ENCODE measurements around the gene TM9SF4. TPM values are rescaled to one million over a fixed set of nuclear protein-coding genes. Genes with fewer than 3 reads are reported as not detected.
"Not testable (repeated sequence)": the region's sequence is repeated elsewhere in the genome, so short reads cannot be mapped to it uniquely, and the experiment has no call there.

TM9SF4 gene
- total RNA-seq, 6 donors from 2014 or later, result 26.7 to 48.0 (median 37.1) TPM

DNA sequence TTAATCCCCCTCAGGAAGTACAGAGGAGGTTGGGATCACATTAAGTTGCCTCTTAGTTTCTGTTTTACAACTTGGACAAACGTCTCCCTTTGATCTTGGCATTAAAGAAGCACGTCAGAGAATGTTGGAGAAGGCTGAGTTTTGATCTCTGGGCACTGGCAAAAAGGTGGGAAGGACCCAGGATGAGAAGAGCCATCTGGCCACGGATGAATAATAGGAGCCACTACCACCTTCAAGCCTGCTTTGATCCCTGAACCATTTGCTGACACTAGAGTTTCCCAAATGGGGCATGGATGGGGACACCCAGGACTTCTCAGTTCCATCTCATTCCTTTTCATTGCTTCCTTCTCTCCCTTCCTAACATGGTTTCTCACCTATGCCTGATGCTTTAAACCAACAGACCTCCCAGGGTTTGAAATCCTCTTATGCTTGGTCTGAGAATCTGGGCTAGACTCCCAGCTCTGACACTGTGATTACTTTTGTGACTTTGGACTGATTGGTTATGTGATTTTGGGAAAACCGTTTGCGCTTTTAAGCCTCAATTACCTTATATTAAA, 5.8 kb downstream of the TM9SF4 start:
- H3K27me3 ChIP-seq, result no peaks in the 10 kb centered on the region
- DNase-seq, result no peak
- H3K4me1 ChIP-seq, result peaks cover 35 to 53% (median 49%) of the 10 kb centered on the region in 4 donors
- H3K36me3 ChIP-seq, result peaks cover 0 to 5% (median 0%) of the 10 kb centered on the region in 4 donors
- H3K27ac ChIP-seq, result no peak overlapping the region
- H3K4me3 ChIP-seq, result no peak overlapping the region
- TF ChIP-seq POLR2AphosphoS5 (IDR thresholded peaks at IDR 0.05), result no peak
- TF ChIP-seq POLR2A (IDR thresholded peaks at IDR 0.05), result no peak
- TF ChIP-seq EP300 (IDR thresholded peaks at IDR 0.05), result no peak
- TF ChIP-seq, protein P1, sequence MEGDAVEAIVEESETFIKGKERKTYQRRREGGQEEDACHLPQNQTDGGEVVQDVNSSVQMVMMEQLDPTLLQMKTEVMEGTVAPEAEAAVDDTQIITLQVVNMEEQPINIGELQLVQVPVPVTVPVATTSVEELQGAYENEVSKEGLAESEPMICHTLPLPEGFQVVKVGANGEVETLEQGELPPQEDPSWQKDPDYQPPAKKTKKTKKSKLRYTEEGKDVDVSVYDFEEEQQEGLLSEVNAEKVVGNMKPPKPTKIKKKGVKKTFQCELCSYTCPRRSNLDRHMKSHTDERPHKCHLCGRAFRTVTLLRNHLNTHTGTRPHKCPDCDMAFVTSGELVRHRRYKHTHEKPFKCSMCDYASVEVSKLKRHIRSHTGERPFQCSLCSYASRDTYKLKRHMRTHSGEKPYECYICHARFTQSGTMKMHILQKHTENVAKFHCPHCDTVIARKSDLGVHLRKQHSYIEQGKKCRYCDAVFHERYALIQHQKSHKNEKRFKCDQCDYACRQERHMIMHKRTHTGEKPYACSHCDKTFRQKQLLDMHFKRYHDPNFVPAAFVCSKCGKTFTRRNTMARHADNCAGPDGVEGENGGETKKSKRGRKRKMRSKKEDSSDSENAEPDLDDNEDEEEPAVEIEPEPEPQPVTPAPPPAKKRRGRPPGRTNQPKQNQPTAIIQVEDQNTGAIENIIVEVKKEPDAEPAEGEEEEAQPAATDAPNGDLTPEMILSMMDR (IDR thresholded peaks at IDR 0.05), result no peak
- WGBS, 2 donors, result 65 to 75% methylated on average over 5 of the region's 5 CpGs
- ATAC-seq (ENCODE audit: low FRiP score in 2 of 2), result no peak
- no peaks in the 10 kb centered on the region for H3K9me3 ChIP-seq

DNA sequence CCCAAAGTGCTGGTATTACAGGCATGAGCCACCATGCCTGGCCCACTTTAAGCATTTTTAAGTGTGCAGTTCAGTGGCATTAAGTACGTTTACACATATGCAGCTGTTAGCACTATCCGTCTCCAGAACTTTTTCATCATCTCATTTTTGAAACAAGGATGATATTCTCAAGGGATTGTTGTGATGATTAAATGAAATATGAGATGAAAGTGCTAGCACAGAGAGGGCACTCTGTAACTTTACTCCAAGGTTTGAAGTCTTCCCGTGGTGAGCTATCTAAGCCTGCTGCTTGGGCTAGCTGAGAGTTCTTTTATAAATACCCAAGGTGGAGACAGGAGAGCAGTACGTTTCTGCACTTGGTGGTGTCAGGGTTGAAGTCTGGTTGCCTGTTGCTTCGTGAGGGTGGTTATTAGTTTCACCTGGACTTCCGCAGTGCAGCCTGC, 6.6 kb downstream of the TM9SF4 start:
- H3K4me1 ChIP-seq, result peaks cover 27 to 44% (median 41%) of the 10 kb centered on the region in 4 donors

DNA sequence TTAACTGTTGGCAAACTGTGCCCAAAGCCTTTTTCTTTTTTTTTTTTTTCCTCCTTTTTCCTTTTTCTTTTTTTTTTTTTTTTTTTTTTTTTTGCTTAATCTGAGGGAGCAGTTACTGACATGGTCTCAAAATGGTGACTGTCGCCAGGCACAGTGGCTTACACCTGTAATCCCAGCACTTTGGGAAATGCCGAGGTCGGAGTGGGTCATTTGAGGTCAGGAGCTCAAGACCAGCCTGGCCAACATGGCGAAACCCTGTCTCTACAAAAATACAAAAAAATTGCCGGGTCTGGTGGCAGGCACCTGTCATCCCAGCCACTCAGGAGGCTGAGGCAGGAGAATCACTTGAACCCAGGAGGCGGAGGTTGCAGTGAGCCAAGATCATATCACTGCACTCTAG, 7.3 kb downstream of the TM9SF4 start:
- not testable (repeated sequence) for H3K27ac ChIP-seq; DNase-seq; H3K9me3 ChIP-seq; H3K4me3 ChIP-seq; H3K36me3 ChIP-seq; ATAC-seq (ENCODE audit: low FRiP score in 2 of 2); H3K27me3 ChIP-seq
- H3K4me1 ChIP-seq, result peaks cover 25 to 39% (median 34%) of the 10 kb centered on the region in 4 donors
- WGBS, 2 donors, result 95 to 100% methylated on average over 4 to 6 of the region's 6 CpGs

More for the DNA sequence above, 6.6 kb downstream of the TM9SF4 start:
- Histone ChIP-seq H3K4me3 (no peak overlapping the region), H3K27me3 (no peaks in the 10 kb centered on the region), H3K27ac (no peak overlapping the region), H3K9me3 (no peaks in the 10 kb centered on the region), H3K36me3 (peaks cover 0 to 5% (median 0%) of the 10 kb centered on the region in 4 donors)
- TF ChIP-seq EP300 (IDR thresholded peaks at IDR 0.05) (no peak), POLR2AphosphoS5 (IDR thresholded peaks at IDR 0.05) (no peak), POLR2A (IDR thresholded peaks at IDR 0.05) (no peak)
- TF ChIP-seq, protein P1 (IDR thresholded peaks at IDR 0.05), result no peak
- 77 to 81% methylated on average over 6 of the region's 6 CpGs for WGBS, 2 donors
- ATAC-seq (ENCODE audit: low FRiP score in 2 of 2) (no peak), DNase-seq (no peak)

DNA sequence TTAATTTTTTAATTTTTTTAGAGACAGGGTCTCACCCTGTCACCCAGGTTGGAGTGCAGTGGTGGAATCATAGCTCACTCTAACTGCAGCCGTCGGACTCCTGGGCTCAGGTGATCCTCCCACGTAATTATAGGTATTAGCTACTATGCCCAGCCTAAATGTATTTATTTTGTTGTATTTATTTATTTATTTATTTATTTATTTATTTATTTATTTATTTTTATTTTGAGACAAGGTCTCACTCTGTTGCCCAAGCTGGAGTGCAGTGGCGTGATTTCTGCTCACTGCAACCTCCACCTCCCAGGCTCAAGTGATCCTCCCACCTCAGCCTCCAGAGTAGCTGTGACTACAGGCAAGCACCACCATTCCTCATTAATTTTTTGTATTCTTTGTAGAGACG, 8.9 kb downstream of the TM9SF4 start:
- DNase-seq; H3K4me3 ChIP-seq; H3K36me3 ChIP-seq; H3K27ac ChIP-seq; H3K27me3 ChIP-seq; H3K9me3 ChIP-seq; ATAC-seq (ENCODE audit: low FRiP score in 2 of 2): not testable (repeated sequence)
- 95 to 98% methylated on average over 5 of the region's 5 CpGs for WGBS, 2 donors
- H3K4me1 ChIP-seq, result peaks cover 14 to 26% (median 21%) of the 10 kb centered on the region in 4 donors

DNA sequence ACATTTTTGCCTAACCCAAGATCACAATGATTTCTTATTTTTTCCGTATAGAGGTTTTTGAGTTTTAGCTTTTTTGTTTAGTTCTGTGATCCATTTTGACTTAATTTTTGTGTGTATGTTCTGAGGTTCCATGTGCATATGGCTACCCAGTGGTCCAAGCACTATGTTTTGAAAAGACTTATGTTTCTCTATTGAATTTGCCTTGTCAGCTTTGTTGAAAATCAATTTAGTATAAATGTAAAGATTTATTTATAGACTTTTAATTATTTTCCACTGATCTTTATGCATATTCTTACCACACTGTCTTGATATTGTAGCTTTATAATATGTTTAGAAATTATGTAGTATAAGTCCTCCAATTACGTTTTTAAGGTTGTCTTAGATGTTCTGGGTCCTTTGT, 10.2 kb downstream of the TM9SF4 start:
- H3K36me3 ChIP-seq, result no peaks in the 10 kb centered on the region
- no peak overlapping the region for H3K4me3 ChIP-seq
- no peaks in the 10 kb centered on the region for H3K27me3 ChIP-seq
- WGBS, 2 donors, result 98 to 100% methylated on average over 2 of the region's 2 CpGs
- no peak overlapping the region for H3K27ac ChIP-seq
- peaks cover 8 to 17% (median 15%) of the 10 kb centered on the region in 4 donors for H3K4me1 ChIP-seq
- no peaks in the 10 kb centered on the region for H3K9me3 ChIP-seq
- TF ChIP-seq POLR2A (IDR thresholded peaks at IDR 0.05), result no peak
- TF ChIP-seq, protein P1 (IDR thresholded peaks at IDR 0.05), result no peak
- no peak for TF ChIP-seq POLR2AphosphoS5 (IDR thresholded peaks at IDR 0.05)
- no peak for TF ChIP-seq EP300 (IDR thresholded peaks at IDR 0.05)
- ATAC-seq (ENCODE audit: low FRiP score in 2 of 2) (no peak), DNase-seq (no peak)

DNA sequence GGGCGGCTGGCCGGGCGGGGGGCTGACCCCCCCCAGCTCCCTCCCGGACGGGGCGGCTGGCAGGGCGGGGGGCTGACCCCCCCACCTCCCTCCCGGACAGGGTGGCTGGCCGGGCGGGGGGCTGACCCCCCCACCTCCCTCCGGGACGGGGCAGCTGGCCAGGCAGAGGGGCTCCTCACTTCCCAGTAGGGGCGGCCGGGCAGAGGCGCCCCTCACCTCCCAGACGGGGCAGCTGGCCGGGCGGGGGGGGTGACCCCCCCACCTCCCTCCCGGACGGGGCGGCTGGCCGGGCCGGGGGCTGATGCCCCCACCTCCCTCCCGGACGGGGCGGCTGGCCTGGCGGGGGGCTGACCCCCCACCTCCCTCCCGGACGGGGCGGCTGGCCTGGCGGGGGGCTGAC, 12.4 kb downstream of the TM9SF4 start:
- not testable (repeated sequence) for ATAC-seq (ENCODE audit: low FRiP score in 2 of 2); H3K27me3 ChIP-seq; H3K27ac ChIP-seq; DNase-seq; H3K9me3 ChIP-seq; H3K36me3 ChIP-seq; H3K4me3 ChIP-seq
- no CpG with 5 or more reads among the region's 31 CpGs for WGBS, 2 donors
- H3K4me1 ChIP-seq, result peaks cover 6 to 12% (median 9%) of the 10 kb centered on the region in 4 donors

Data from upper lobe of left lung (tissue), 6 donors.